ENCODE results near the gene LTBR.

Gene LTBR

GRCh38 chr12:6368906-6369525 is 14.9 kb upstream of the LTBR start:
- no peak overlapping the region for H3K4me3 ChIP-seq (ENCODE audit: control insufficient read depth, low read depth, low read length)
- TF ChIP-seq CTCF (conservative IDR thresholded peaks at IDR 0.05; ENCODE audit: control insufficient read depth, insufficient read depth, low read depth, low read length), result no peak
- no peak for DNase-seq (ENCODE audit: low read depth)

- no peak for TF ChIP-seq CTCF (conservative IDR thresholded peaks at IDR 0.05; ENCODE audit: control insufficient read depth, insufficient read depth, low read depth, low read length)
- peak; percentile 68 for DNase-seq (ENCODE audit: low read depth)
- H3K4me3 ChIP-seq (ENCODE audit: control insufficient read depth, low read depth, low read length), result no peak overlapping the region
Observed at GRCh38 chr12:6369916-6370575, 13.9 kb upstream of the LTBR start.

- TF ChIP-seq CTCF (conservative IDR thresholded peaks at IDR 0.05; ENCODE audit: control insufficient read depth, insufficient read depth, low read depth, low read length), result no peak
- H3K4me3 ChIP-seq (ENCODE audit: control insufficient read depth, low read depth, low read length), result no peak overlapping the region
Observed at GRCh38 chr12:6370576-6370935, 13.4 kb upstream of the LTBR start.

GRCh38 chr12:6370994-6371754 is 12.8 kb upstream of the LTBR start:
- peak; percentile 77 for DNase-seq (ENCODE audit: low read depth)
- peak; percentile 37 for TF ChIP-seq CTCF (conservative IDR thresholded peaks at IDR 0.05; ENCODE audit: control insufficient read depth, insufficient read depth, low read depth, low read length)
- H3K4me3 ChIP-seq (ENCODE audit: control insufficient read depth, low read depth, low read length), result no peak overlapping the region

More at GRCh38 chr12:6370576-6370935, 13.4 kb upstream of the LTBR start:
- DNase-seq (ENCODE audit: low read depth), result no peak

GRCh38 chr12:6372403-6373003 is 11.5 kb upstream of the LTBR start:
- no peak overlapping the region for H3K4me3 ChIP-seq (ENCODE audit: control insufficient read depth, low read depth, low read length)
- TF ChIP-seq CTCF (conservative IDR thresholded peaks at IDR 0.05; ENCODE audit: control insufficient read depth, insufficient read depth, low read depth, low read length), result no peak
- peak; percentile 88 for DNase-seq (ENCODE audit: low read depth)

GRCh38 chr12:6373022-6373787 is 10.8 kb upstream of the LTBR start:
- no peak overlapping the region for H3K4me3 ChIP-seq (ENCODE audit: control insufficient read depth, low read depth, low read length)
- DNase-seq (ENCODE audit: low read depth), result no peak
- TF ChIP-seq CTCF (conservative IDR thresholded peaks at IDR 0.05; ENCODE audit: control insufficient read depth, insufficient read depth, low read depth, low read length), result no peak

All from fibroblast of mammary gland (primary cell).